Measurements from ENCODE around the gene ADH1A.

GRCh38 chr4:99248714-99249113 is 42.1 kb downstream of the ADH1A start:
- TF ChIP-seq CTCF (IDR thresholded peaks at IDR 0.05) (no peak), POLR2A (IDR thresholded peaks at IDR 0.05) (no peak)

Data from uterus (tissue), 2 donors.